Activated CD4-positive, alpha-beta T cell treated with anti-CD3 and anti-CD28 coated beads, Interleukin-10, Interleukin-2, amounts not matched to agents 100 ng/mL and 50 ng/mL, durations not matched to agents 16 hours and 8 hours (primary cell): ENCODE measurements around the gene NAA11.
"Not testable (repeated sequence)": the region's sequence is repeated elsewhere in the genome, so short reads cannot be mapped to it uniquely, and the experiment has no call there.

ENCODE experiments used
- DNase-seq: peaks from one replicate; pipeline ENCODE4 v3.0.0-alpha.2; 2020

NAA11 gene

DNA sequence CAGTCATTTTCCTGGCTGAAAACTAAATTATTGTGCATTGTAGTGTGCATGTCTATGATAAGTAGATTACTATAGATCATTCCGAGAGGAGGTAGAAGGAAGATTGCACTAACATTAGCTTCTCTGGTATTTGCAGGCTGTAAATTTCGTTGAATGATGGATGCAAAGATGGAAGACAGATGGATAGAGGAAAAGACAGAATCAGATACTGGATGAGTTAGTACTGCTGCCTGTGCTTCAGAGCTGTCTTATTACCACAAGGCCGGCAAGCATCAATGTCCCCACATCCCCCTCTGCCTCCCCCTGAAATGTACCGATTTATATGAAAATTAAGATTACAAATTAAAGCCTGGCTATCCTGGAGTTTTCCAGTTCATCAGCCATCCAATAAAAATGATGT is 17.7 kb downstream of the NAA11 start:
- no peak for DNase-seq

DNA sequence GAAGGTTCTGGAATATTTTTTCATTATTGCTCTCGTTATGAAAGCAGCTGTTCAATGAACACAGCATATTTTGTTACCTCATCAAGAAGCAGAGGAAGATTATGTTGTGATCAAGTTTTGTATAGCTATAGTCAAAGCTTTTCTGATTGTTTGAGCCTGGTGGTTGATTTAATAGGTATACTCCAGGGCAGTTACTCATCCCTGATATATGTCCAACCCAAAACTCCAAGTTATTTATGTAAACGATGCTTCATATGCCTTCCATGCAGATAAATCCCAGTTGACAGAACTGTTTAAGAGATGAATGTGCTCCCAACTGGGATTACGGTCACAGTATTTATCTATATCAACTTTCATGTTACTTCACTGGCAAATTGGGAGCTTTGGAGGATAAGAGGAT is 19.1 kb downstream of the NAA11 start:
- no peak for DNase-seq

DNA sequence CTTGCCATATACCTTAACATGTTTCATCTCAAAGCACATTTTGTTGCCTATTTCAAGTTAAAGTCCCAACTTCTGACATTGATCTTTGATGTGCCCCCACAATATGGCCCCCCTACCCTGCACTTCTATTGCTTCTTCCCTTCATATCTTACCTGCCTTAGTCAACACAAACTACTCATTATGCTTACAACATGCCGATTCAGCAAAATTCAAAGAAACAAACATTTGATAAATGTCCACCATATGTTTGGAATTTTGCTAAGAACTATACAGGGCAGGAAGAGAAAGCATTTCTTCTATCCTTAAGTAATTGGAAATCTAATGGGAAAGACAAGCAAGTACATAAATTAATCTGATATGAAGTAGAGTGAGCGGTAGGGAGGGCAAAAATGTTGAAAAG is 25.6 kb downstream of the NAA11 start:
- DNase-seq, result no peak

DNA sequence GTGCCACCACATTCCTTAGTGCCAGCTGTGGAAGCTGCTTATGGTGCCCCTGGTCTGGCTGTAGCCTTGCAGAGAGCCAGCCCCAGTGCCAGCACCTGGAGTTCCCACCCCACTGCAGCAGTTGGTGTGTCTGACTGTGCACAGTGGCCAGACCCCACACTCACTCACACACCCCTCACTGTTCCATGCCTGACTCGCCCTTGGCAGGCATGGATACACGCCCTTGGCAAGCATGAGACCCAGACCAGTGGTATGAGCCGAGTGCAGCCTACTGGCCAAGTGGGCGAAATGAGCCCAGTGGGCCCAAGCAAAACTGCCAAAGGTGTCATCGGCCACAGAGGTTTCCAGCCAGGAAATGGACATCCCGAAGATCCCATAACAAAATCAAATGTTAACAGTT is 27.4 kb downstream of the NAA11 start:
- DNase-seq, result no peak

DNA sequence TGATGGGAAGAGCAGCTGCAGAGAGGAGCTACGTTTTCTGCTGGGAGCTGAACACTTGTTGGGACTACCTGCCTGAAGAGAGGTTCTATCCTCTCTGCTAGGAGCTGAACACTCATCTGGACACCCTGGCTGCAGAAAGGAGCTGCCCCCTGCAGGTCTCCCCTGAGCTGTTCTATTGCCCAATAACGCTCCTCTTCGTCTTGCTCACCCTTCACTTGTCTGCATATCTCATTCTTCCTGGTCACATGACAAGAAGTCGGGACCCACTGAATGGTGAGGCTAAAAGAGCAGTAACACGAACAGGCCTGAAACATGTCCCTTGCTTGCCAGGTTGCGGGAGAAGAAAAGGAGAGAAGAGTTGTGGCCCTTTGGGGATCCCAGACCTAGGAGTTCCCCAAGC is 27.8 kb downstream of the NAA11 start:
- DNase-seq, result no peak

DNA sequence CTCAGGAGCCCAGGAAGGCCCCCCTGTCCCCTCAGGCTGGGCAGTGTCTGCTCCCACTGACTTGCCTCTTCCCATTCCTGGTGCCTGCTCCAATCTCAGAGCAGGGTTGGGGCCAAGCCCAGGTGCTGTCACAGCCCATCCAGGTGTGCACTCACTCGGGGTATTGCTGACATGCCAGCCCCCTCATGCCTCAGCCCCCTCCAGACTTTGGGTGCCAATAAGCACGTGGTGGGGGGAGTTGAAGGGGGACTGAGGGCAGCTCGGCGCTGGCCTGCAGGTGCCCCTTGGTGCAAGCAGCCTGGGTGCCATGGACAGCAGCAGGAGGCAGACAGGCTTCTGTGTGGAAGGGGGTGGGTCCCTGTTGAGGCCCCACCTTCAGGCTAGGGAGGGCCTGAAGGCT is 28.4 kb downstream of the NAA11 start:
- no peak for DNase-seq

DNA sequence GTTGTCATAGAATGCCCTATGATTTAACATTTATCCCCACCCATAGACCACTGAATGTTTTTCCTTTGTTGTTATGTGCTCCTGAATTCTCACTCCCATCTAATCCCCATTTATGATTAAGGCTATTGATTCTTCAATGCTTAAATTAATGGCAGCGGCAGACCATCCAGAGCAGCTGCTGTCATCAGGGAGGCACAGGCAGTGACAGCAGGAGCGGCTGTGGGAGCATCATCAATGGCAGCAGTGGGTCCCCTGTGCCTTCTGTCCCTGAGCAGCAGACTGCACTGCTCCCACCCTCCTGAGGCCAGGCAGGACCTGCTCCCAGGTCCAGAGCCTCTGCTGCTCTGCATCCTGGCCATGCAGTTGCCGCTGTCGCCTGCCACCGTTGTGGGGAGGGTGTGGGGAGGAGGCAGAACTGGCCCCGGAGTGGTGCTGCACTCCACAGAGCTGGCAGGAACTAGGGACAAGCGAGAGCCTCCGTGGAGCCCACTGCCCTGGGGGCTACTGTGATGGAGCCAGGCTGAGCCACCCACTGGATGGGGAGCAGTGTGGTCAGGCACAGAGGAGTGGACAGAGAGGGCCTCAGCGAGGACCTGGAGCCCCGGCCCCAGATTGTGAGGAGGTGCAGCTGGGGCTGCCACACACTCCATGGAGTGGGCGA is 29.0 kb downstream of the NAA11 start:
- DNase-seq, result no peak

DNA sequence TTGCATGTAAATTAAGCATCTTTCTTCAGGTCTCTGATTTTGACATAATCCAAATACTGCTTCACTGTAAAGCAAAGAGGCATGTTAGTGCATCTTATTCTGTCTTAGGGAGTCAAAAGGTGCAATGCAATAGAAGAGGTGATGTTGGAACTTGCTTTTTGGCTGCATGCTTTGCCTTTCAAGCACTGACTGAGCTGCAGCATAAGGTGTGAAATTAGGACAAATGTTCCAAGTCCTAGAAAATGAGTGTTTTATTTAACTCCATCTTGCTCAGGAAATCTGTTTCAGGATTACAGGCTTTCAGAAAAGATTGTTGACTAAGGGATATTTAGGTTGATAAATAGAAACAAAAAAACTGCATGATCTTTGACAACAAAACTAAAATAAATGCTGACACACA is 30.8 kb downstream of the NAA11 start:
- DNase-seq, result no peak

DNA sequence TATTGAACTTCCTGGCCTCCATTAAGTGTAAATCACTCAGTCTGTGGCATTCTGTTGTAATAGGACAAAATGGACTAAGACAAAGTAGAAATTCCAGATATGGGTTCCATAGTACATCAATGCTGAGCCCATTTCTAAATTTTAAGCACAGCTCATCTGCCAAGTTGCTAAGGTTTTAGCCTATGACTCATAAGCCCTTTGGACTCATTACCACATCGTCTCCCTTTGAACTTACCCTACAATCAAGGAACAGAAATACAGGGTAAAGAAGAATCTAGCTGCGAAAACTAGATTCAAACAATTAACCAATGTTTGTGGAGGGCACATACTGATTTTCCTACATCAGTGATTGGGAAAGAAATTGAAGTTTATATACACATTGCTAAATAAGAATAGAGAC is 31.8 kb downstream of the NAA11 start:
- no peak for DNase-seq

DNA sequence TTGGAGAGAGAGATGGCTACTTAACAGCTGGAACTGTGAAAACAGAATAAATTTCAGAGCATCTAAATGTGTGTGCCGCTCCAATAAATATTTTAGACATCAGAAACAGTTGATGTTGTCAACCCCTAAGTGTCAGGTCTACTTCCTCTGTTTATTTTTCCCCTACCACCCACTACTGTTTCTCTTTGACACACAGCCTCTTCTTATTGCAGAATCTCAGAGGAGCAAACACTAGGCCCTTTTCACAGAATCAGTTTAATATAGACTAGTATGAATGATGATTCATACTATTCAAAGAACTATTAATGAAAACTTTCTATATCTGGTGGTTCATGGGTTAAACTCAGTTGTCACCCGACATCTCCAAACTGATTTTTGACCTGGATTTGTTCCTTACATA is 33.9 kb downstream of the NAA11 start:
- DNase-seq, result no peak

DNA sequence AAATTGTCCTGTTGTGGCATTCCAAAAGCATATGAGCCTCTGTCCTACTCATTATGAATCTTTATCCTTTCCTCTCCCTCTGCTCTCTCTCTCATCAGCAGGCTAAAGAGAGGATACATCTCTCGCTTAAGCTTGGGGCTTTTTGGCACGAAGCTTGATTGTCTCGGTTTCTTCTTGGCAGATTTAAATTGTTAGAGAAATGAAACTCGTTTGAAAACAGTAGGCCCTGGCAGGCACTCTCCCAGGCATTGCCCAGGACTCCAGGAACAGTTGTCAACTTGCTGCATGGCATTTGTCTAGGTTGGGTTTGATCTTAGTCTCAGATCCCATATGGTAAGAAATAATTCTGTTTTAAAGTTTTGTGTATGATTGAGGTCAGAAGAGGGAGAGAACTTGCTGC is 35.5 kb downstream of the NAA11 start:
- no peak for DNase-seq

DNA sequence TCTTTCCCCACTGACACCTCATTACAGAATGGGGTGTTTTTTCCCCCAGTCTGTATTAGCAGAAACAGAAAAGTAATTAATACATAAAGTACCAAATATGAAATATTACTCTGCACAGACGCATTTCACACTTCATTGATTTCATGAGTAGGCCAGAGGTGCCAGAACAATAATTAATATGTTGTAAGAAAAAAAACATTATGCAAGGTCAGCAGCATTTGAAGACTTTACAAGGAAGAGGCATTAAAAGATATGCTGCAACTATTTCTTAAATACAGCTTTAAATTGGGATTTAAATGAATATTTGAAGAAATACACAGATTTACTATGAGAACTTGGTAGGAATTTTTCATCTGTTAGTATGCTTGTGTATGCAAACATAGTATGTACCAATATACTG is 37.7 kb downstream of the NAA11 start:
- no peak for DNase-seq

DNA sequence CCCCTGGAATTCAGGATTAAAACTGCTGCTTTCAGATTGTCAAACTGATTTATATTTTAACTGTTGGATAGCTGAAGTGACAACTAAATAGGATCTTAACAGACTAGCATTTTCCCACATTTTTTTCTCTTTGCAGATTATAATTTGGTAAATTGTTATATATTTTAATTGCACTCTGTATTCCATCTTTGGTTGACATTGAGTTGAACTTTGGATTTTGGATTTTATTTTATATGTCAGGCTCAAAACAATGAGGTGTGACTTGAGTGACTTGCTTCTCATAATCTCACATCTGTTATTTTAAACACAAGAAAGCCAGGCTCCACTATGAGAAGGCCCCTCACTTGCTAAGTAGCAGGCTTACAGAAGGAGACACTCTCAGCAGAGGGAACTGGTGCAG is 38.1 kb downstream of the NAA11 start:
- DNase-seq, result no peak

DNA sequence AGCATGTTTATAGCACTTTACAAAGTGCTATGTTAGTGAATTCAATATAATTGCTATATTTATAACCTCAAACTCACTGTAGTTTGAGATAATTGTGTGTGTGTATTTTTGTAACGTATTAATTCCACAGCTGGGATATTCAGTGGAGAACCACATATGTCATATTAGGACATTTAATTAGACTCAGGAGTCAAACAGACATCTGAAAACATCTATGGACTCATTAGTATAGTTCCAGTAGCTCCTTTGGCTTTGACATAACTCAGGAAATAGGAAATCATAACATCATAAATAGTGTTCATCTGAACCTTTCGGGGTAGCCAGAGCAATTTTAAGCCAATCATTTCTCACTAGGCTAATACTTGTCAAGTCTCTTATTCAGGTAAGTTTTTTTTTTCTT is 38.8 kb downstream of the NAA11 start:
- DNase-seq, result no peak

DNA sequence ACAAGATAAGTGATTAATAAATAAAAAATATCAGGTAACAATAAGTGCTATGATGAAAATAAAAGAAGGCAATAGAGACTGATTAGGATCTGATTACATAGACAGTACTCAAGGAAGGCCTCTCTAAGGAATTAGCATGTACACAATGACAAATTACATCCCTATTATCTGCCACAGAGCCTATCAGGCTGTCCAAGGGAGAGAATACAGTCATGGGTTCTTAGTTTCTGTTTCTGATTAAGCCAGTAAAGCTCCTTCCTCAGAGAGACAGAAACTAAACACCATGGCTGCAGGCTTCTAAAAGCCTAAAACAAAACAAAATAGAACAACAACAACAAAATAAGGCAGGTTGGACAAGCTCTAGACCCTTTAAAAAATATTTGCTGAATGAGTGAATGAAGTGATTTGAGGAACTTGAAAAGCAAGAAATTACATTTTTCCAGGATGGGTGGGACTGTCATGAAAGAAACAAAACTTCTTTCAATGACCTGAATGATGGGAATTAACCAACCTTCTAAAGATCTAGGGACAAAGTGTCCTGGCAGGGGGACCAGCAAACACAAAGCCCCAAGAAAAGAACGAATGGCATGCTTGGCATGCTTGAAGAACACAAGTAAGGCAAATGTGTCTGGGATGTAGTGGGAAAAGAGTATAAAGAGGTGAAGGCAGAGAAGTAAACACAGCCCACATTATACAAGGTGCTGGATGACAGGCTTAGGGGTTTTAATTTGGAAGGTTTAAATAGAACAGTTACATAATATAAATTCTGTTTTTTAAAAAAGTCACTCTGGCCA is 44.1 kb downstream of the NAA11 start:
- no peak for DNase-seq

DNA sequence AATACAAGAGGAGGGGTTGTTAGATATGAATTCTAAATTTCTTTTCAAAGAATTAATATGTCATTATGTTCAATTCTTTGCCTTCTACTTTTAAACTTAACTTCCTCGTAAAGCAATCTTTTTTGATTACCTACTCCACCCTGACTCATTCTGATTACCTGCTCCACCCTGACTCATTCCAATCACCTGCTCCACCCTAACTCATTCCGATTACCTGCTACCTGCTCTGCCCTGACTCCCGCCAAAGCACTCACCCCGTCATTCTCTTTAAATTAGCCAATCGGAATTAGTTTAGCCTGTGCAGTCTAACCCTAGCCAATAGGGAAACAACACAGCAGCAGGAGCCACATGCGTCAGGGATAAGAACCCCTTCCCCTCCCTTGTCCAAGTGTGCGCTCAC is 48.4 kb downstream of the NAA11 start:
- not testable (repeated sequence) for DNase-seq

DNA sequence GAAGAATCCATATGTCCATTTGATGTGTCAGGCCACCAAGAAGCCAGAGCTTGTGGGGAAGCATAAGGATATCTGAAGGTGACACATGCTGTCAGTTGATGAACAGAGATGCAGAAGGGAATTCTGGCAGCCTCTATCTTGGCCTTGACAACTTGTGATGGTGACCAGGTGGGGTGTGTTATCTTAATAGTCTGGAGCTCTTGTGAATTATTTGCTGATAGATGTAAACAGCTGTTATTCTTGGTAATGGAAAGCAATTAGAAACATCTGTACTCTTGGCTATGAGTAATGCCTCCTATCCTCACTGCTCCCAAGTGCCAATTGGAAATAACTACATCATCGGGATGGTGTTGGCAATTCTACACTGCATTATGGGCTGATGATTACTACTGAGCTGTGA is 51.9 kb downstream of the NAA11 start:
- DNase-seq, result no peak

DNA sequence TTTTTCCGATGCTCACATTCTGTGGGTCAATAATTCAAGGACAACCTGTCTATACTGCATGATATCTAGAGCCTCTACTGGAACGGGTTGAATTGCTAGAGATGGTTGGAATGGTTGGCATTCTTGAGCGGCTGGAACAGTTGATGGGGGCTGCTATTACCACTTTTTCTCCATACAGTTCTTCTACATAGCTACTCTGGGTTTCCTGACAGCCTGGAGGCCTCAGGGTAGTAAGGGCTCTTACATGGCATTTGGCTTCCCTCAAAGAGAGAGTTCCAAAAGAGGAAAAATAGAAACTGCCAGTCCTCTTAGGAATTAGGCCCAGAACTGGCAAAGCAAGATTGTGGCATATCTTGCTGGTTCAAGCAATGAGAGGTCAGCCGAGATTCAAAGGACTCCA is 53.1 kb downstream of the NAA11 start:
- DNase-seq, result no peak

DNA sequence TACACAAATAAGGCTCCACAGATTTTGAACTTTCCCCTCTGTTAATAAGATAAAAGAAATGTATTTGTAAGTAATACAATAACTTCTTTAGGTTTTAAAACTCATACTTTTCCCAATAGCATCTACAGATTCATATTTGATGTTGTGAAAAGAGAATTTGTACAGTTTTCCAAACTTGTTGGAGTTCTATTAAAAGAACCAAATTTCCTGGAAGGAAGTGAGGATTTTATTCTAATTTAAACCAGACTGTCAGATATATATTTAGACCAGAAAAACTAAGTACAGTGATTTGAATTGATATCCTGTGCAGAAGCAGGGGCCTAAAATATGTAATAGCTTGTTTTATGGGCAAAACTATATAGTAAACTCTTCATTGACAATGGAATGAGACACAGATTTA is 53.7 kb downstream of the NAA11 start:
- DNase-seq, result no peak

DNA sequence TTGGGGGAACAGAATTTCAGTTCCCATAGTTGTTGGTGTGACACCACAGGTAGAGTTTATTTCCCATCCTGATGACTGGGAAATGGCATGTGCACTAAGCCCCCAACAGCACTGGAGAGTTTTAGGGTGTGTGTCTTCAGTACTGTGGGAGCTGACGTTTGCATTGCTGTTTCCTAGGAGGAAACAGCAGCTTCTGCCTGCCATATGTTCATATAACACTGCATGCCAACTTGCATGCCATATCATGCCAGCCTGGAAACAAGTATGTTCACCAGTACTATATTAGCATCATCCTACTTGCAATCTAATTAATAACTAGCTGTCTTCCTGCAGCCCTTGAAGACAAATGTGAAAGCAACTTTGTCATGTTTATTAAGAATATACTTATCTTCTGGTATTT is 58.2 kb downstream of the NAA11 start:
- DNase-seq, result no peak
